GM10266 (cell line): ENCODE data around the gene EFNA3.

ENCODE experiments used
- DNase-seq: peaks from one replicate; pipeline ENCODE4 v3.0.0; 2012; ENCODE audit errors: extremely low spot score
- TF ChIP-seq, protein P1 (sequence below): IDR thresholded peaks from 2 replicates; pipeline ENCODE4 v1.5.1; 2012; ENCODE audit warnings: mild to moderate bottlenecking, low read depth; ENCODE audit not compliant: control insufficient read depth, insufficient read depth; ENCODE audit errors: missing control alignments

EFNA3 gene

DNA sequence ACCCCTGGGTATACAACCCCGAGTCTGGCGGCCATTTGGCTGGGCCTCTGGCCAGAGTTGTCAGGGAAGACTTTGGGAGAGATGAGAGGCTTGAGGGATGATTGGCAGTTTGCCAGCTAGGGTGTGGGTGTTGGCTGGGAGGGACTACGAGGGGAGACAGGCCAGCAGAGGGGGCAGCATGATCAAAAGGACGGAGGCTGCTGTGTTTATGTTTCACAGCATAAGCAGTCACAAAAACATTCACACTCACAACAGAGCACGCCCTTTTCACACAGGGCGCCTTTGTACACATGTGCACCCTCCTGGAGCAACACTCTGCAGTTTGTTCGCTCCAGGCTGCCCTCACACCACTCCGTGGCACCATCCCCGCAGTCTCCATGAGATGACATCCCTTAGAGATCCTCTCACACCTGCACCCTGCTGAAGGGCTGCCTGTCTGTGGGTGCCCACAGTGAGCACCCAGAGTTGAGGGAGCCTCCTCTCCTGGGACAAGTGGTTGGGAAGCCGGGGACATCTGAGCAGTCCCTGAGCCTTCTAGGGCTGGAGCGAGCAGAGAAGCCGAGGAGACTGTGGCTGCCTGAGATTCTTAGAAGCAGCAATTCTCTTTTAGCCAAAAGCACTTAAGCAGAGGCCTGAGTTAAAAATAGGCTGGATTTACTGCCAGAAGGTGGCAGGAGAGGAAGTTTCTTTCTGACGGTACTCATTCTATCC lies 15.4 kb downstream of the EFNA3 start:
- no peak for DNase-seq
- TF ChIP-seq, protein P1, sequence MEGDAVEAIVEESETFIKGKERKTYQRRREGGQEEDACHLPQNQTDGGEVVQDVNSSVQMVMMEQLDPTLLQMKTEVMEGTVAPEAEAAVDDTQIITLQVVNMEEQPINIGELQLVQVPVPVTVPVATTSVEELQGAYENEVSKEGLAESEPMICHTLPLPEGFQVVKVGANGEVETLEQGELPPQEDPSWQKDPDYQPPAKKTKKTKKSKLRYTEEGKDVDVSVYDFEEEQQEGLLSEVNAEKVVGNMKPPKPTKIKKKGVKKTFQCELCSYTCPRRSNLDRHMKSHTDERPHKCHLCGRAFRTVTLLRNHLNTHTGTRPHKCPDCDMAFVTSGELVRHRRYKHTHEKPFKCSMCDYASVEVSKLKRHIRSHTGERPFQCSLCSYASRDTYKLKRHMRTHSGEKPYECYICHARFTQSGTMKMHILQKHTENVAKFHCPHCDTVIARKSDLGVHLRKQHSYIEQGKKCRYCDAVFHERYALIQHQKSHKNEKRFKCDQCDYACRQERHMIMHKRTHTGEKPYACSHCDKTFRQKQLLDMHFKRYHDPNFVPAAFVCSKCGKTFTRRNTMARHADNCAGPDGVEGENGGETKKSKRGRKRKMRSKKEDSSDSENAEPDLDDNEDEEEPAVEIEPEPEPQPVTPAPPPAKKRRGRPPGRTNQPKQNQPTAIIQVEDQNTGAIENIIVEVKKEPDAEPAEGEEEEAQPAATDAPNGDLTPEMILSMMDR = no peak

- TF ChIP-seq, protein P1 = no peak
- no peak for DNase-seq
Measured at GRCh38 chr1:155094622-155094948, 15.9 kb downstream of the EFNA3 start.

- no peak for DNase-seq
Measured at GRCh38 chr1:155099331-155099730, 20.7 kb downstream of the EFNA3 start.

GRCh38 chr1:155103325-155103724 lies 24.7 kb downstream of the EFNA3 start:
- TF ChIP-seq, protein P1 = no peak
- DNase-seq = no peak

More at GRCh38 chr1:155099331-155099730, 20.7 kb downstream of the EFNA3 start:
- TF ChIP-seq, protein P1 = no peak

GRCh38 chr1:155104605-155105534 lies 26.2 kb downstream of the EFNA3 start:
- TF ChIP-seq, protein P1 = no peak
- DNase-seq = no peak

DNA sequence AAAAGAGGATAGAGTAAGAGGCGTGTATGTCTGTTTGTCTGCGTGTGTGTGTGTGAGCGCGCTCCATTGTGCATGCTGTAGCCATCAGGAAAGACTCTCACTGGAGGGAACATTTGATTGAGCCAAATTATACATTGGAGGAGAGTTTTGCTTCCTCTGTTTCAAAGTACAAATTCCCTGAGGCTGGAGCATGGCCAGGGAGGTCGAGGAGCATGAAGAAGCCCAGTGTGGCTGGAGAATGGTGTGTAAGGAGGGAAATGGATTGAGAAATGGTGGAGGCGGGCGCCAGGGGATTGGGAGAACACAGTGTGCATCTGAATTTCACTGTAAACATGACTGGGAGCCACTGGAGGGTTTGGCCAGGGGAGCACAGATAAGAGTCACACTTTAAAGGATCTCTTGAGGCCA lies 27.0 kb downstream of the EFNA3 start:
- TF ChIP-seq, protein P1 = no peak
- no peak for DNase-seq

- TF ChIP-seq, protein P1 = no peak
- no peak for DNase-seq
Measured at GRCh38 chr1:155106862-155107261, 28.2 kb downstream of the EFNA3 start.
